T-helper 17 cell (primary cell): ENCODE measurements around the gene GOLGA6D. TPM values are rescaled to one million over a fixed set of nuclear protein-coding genes. Genes with fewer than 3 reads are reported as not detected.

Source experiments
- total RNA-seq, 4 donors: library from RNA in 2 of 4; stranded (reverse) in 2 of 4; gene quantifications; one replicate each; pipeline ENCODE4 v1.2.3 and lab custom pipeline; 2022 to 2026

GOLGA6D gene
- total RNA-seq, 2 donors from 2014 or later: 0.10 TPM; not detected in 1

Other genes with a start within 250 kb of the GOLGA6D start
- 10 to 100 TPM; 30.7 to 45.6 TPM for gene C15orf39, start 81.0 kb upstream of the GOLGA6D start, total RNA-seq
- gene GOLGA6C, start 24.5 kb upstream of the GOLGA6D start, total RNA-seq: not detected
- 10 to 100 TPM; 24.7 to 27.3 TPM for gene COMMD4, start 53.2 kb downstream of the GOLGA6D start, total RNA-seq
- gene NEIL1, start 64.2 kb downstream of the GOLGA6D start, total RNA-seq: 10 to 100 TPM; 31.6 to 45.0 TPM
- 100 to 1,000 TPM; 344 to 450 TPM for gene MAN2C1, start 85.8 kb downstream of the GOLGA6D start, total RNA-seq
- 100 to 1,000 TPM; 166 to 169 TPM for gene SIN3A, start 168.9 kb downstream of the GOLGA6D start, total RNA-seq